IgD-negative memory B cell (primary cell): Measurements from ENCODE around the gene ZNF496. TPM values are rescaled to one million over a fixed set of nuclear protein-coding genes. Genes with fewer than 3 reads are reported as not detected.

Experiments
- H3K27ac Mint-ChIP-seq, 3 donors: one replicate each; pipeline ENCODE4 v1.8.0; 2020 to 2022; ENCODE audit warnings: mild to moderate bottlenecking in 3 of 3, mixed read lengths in 3 of 3, moderate library complexity in 1 of 3
- H3K27me3 Mint-ChIP-seq: one replicate; pipeline ENCODE4 v1.8.0; 2021; ENCODE audit warnings: mixed read lengths
- H3K36me3 Mint-ChIP-seq: one replicate; pipeline ENCODE4 v1.8.0; 2020; ENCODE audit warnings: mild to moderate bottlenecking, mixed read lengths
- H3K4me1 Mint-ChIP-seq, 3 donors: one replicate each; pipeline ENCODE4 v1.8.0; 2020 to 2022; ENCODE audit warnings: mixed read lengths in 3 of 3, mild to moderate bottlenecking in 1 of 3
- H3K4me3 Mint-ChIP-seq, 4 donors: one replicate each; pipeline ENCODE4 v1.8.0; 2020 to 2022; ENCODE audit warnings: mild to moderate bottlenecking in 4 of 4, mixed read lengths in 4 of 4, moderate library complexity in 3 of 4
- H3K9me3 Mint-ChIP-seq, 3 donors: one replicate each; pipeline ENCODE4 v1.8.0; 2020 to 2021; ENCODE audit warnings: mixed read lengths in 3 of 3, mild to moderate bottlenecking in 1 of 3
- polyA plus RNA-seq: library from polyadenylated mRNA; unstranded; fragments of 300-500 nt; fragmentation: Illumina TruSeq; gene quantifications from one replicate; pipeline ENCODE4 v1.2.3, GENCODE V29; 2021

The ZNF496 gene
- polyA plus RNA-seq, 1 donor from 2014 or later: 7.9 TPM

DNA sequence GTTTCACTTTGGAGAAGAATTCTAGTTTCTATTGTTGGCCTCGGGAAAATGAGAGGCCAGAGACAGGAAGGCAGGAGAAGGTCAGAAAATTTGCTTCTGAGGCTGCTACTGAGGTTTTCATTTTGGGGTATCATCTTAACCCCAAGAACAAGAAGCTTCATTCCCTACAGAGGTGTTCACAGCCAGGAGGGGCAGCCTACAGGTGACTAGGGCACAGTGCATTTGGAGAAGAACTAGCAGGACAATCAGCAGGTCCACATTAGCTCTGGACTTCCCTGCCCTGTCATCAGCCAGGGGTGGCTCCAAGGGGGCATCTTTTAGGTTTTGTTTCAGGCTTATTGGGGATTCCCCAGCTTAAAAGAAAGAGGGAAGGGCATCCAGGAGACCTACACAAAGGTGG lies 12.1 kb upstream of the ZNF496 start:
- no peaks in the 10 kb centered on the region for H3K36me3 Mint-ChIP-seq
- H3K9me3 Mint-ChIP-seq: no peaks in the 10 kb centered on the region
- H3K27ac Mint-ChIP-seq: no peak overlapping the region
- H3K27me3 Mint-ChIP-seq: peaks cover 2% of the 10 kb centered on the region
- no peak overlapping the region for H3K4me3 Mint-ChIP-seq
- peaks cover 0 to 3% (median 0%) of the 10 kb centered on the region in 3 donors for H3K4me1 Mint-ChIP-seq

DNA sequence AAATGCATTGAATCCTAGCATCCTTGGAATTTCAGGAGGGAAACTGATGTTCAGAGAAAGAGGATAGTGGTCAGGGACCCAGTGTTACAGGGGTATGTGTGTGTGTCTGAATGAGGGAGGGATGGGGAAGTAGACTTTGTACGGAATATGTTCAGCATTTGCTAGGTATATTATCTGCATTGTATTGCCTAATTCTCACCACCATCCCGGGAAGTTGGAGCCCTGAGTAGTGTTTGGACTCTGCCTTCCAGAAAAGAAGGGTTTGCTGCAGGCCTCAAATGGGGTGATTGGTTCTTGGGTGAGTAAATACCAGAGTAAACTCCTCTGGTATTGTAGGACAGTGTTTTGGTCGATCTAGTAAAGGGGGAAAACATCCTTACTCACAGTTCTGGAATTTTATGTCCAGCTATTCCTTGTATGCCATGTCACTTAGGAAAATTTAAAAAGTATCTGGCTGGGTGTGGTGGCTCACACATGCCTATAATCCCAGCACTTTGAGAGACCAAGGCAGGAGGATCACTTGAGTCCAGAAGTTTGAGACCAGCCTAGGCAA lies 7.1 kb upstream of the ZNF496 start:
- H3K4me1 Mint-ChIP-seq: peaks cover 0 to 5% (median 1%) of the 10 kb centered on the region in 3 donors
- H3K27ac Mint-ChIP-seq: no peak overlapping the region
- no peaks in the 10 kb centered on the region for H3K9me3 Mint-ChIP-seq
- H3K36me3 Mint-ChIP-seq: no peaks in the 10 kb centered on the region
- H3K27me3 Mint-ChIP-seq: no peaks in the 10 kb centered on the region
- H3K4me3 Mint-ChIP-seq: no peak overlapping the region

DNA sequence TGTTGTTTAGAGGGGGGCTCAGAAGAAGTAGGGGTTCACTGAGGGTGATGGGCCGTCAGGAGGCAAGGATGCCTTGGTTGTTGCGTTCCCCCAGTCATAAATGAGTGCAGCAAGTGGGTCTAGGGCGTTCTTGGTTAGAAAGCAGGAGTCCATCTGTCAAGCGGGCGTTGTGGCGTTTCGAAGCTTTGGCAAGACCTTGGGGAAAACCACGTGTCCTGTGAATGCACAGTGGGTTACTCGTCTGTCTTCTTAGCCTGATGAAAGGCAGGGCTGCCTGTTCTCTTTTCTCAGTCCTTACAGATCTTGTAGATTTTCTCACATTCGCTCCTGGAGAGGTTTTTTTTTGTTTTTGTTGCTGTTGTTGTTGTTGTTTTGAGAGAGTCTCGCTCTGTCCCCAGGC lies 6.3 kb upstream of the ZNF496 start:
- no peak overlapping the region for H3K4me3 Mint-ChIP-seq
- H3K27ac Mint-ChIP-seq: no peak overlapping the region
- peaks cover 0 to 3% (median 2%) of the 10 kb centered on the region in 3 donors for H3K4me1 Mint-ChIP-seq
- H3K36me3 Mint-ChIP-seq: no peaks in the 10 kb centered on the region
- H3K27me3 Mint-ChIP-seq: no peaks in the 10 kb centered on the region
- no peaks in the 10 kb centered on the region for H3K9me3 Mint-ChIP-seq

DNA sequence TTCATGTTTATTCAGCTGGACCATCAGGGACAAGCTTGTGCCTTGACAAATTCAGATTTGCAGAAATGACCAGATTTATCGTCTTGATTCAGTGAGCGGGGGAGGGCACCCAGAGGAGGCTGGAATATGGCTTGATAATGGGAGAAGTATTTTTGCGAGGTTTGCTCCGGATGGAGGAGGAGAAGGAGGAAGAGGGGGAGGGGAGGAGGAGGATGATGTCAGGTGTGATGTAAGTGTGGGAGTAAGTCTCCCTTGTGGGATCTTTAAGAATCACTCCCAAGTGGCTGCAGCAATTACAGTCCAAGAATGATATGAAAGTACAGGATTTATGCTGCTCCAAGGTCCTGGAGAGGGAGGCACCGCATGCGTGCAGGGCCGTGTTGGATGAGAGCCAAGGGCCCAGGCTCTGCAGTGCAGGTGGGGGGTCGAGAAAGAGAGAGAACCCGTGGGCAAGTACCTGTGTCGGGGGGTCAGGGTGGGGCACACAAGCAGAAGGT lies 5.6 kb upstream of the ZNF496 start:
- H3K4me1 Mint-ChIP-seq: peaks cover 0 to 7% (median 2%) of the 10 kb centered on the region in 3 donors
- no peak overlapping the region for H3K27ac Mint-ChIP-seq
- no peaks in the 10 kb centered on the region for H3K9me3 Mint-ChIP-seq
- no peaks in the 10 kb centered on the region for H3K36me3 Mint-ChIP-seq
- no peak overlapping the region for H3K4me3 Mint-ChIP-seq
- H3K27me3 Mint-ChIP-seq: no peaks in the 10 kb centered on the region

DNA sequence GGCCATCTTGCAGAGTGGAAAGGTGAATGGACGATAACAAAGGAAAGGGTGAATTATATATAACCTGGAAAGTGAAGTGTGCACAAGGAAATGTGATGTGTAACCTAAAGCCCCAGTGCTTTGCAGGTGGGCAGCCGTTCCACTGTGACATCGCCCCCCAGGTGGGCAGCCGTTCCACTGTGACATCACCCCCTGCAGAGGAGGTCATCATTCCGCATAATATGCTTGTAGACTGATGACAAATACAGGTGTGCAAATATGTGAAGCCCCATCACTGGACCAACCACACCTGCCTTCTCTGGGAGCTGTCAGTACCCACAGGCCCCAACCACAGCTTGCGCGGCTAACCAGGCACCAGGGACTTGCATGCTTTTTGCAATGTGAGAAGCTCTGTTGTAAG lies 4.7 kb upstream of the ZNF496 start:
- Mint-ChIP-seq H3K36me3 (no peaks in the 10 kb centered on the region), H3K27me3 (no peaks in the 10 kb centered on the region), H3K4me1 (peaks cover 0 to 7% (median 2%) of the 10 kb centered on the region in 3 donors), H3K9me3 (no peaks in the 10 kb centered on the region), H3K27ac (no peak overlapping the region), H3K4me3 (no peak overlapping the region)

DNA sequence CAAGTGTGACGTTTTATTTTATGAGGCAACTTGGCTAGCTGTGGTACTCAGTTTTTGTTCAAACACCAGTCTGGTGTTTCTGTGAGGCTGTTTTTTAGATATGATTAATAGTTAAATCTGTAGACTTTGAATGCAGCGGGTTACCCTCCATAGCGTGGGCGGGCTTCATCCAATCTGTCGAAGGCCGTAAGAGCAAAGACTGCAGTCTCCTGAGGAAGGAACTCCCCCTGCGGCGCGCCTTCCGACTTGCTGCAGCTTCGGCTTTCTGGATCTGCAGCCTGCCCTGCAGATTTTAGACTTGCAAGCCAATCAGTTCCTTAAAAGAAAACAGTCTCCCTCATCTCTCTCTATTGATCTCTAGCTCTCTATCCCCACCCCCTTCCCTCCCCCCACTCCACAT lies 4.2 kb upstream of the ZNF496 start:
- H3K4me3 Mint-ChIP-seq: peak overlapping the region in 1 of 4 donors; percentile 21
- no peaks in the 10 kb centered on the region for H3K27me3 Mint-ChIP-seq
- no peak overlapping the region for H3K27ac Mint-ChIP-seq
- no peaks in the 10 kb centered on the region for H3K36me3 Mint-ChIP-seq
- no peaks in the 10 kb centered on the region for H3K9me3 Mint-ChIP-seq
- peaks cover 0 to 7% (median 2%) of the 10 kb centered on the region in 3 donors for H3K4me1 Mint-ChIP-seq

DNA sequence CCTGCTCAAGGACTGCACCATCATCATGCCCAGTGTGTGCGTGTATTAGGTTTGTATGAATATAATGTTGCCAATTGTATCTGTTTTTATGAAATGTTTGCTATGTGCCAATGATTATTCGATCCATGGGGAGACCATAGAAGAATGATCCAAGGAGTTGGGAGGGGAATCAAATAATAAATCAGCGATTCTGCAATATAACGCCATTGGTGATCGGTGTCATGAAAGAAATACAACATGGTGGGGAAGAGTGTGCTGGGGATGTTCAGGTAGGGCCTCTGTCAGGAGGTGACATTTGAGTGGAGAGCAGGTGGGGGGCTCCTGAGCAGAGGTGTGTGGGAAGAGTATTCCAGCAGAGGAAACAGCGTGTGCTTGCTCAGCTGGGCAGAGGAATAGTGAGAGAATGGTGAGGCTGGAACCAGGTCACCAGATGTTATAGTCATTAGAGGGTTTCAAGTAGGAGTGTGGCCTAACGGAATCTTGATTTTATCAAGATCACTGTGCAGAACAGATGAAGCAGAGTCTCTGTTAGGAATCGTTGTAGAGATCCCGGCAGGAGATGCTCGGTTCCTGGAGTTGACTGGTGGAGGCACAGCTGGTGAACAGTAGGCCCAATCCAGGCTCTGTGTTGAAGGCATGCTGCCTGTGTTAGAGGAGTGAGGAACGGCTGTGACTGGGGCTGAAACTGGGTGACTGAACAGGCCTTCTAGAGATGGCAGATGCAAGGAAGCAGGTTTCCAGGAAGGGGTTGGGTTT lies 2.9 kb upstream of the ZNF496 start:
- peak overlapping the region in 1 of 3 donors; percentile 44 for H3K27ac Mint-ChIP-seq
- H3K36me3 Mint-ChIP-seq: no peaks in the 10 kb centered on the region
- H3K4me3 Mint-ChIP-seq: peak overlapping the region in 2 of 4 donors; percentile 18 to 28
- H3K9me3 Mint-ChIP-seq: no peaks in the 10 kb centered on the region
- no peaks in the 10 kb centered on the region for H3K27me3 Mint-ChIP-seq
- H3K4me1 Mint-ChIP-seq: peaks cover 0 to 15% (median 2%) of the 10 kb centered on the region in 3 donors

DNA sequence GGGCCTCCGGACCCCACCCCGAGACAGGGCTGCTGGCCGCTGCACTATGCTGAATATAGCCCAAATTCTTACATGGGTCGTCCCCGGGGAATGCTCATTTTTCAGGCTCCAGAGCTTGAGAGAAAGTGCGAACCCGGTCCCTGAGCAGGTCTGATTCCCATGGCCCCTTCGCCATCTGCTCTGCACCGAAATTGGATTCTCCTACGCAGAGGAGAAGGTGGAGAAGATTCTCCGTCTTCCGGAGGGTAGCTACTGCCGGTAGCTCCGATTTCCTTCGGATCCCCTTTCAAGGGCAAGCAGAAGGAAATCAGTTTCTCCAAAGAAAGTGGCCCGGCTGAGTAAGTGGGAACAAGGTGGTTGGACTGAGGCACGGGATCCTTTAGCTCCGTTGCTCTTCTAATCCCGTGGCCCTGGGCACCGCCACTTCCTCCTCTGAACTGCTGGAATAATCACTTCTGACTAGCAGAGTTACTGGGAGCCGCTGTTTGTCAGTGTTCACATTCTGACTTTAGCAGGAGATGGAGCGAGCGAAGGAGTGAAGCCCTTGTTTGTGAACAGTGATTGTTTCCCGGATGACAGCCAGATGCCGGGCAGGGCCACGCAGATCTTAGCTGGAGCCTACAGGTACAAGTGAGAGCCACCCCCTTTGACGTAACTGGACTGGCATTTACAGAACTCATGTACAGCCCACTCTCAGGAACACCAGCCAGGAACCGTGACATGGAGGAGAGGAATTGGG lies 1.1 kb upstream of the ZNF496 start:
- H3K36me3 Mint-ChIP-seq: peaks cover 1% of the 10 kb centered on the region
- H3K4me1 Mint-ChIP-seq: peaks cover 0 to 14% (median 2%) of the 10 kb centered on the region in 3 donors
- H3K4me3 Mint-ChIP-seq: peak overlapping the region; percentile 18 to 87 (median 76)
- no peaks in the 10 kb centered on the region for H3K9me3 Mint-ChIP-seq
- H3K27ac Mint-ChIP-seq: no peak overlapping the region
- no peaks in the 10 kb centered on the region for H3K27me3 Mint-ChIP-seq

DNA sequence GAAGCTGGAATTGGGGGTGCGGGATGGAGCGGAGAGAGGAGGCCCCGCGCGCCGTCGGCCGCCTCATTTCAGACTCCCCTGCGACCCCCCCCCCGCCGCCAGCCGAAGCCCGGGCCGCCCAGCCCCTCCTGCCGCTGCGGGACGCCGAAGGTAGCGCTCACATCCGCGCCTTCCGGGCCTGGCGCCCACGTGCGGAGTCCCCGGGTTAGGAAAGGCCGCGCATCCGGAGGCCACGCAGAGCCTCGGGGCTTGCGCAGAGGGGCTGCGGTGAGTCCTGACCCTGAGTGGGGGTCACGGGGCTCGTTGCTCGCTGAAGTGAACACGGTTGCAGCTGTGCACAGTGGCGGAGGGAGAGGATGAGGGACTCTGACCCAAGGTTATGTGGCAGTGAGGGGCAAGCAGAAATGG lies 552 bp upstream of the ZNF496 start:
- peak overlapping the region; percentile 18 to 87 (median 76) for H3K4me3 Mint-ChIP-seq

DNA sequence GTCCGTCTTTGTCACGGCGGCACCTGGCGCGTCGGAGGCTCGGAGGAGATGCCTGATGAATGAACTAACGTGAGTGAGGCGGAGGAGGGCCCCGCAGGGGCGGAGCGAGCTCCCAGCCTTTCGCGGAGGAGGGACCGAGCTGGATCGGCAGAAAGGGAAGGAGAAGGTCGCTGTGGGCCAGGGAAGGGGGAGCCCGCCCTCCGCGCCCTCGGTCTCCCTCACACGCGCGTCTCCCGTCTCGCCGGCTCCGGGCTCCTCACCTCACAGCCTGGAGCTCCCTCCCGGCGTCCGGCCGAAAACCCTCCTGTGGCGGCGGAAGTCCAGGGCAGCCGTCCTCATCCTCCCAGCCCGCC lies 519 bp downstream of the ZNF496 start:
- H3K9me3 Mint-ChIP-seq: no peaks in the 10 kb centered on the region
- no peaks in the 10 kb centered on the region for H3K27me3 Mint-ChIP-seq
- H3K4me3 Mint-ChIP-seq: peak overlapping the region; percentile 90 to 95 (median 94)
- peaks cover 2% of the 10 kb centered on the region for H3K36me3 Mint-ChIP-seq
- peak overlapping the region in 1 of 3 donors; percentile 94 for H3K27ac Mint-ChIP-seq
- H3K4me1 Mint-ChIP-seq: peaks cover 2 to 14% (median 5%) of the 10 kb centered on the region in 3 donors

More for the DNA sequence above, 552 bp upstream of the ZNF496 start:
- no peak overlapping the region for H3K27ac Mint-ChIP-seq
- no peaks in the 10 kb centered on the region for H3K27me3 Mint-ChIP-seq
- H3K36me3 Mint-ChIP-seq: peaks cover 2% of the 10 kb centered on the region
- peaks cover 0 to 14% (median 2%) of the 10 kb centered on the region in 3 donors for H3K4me1 Mint-ChIP-seq
- H3K9me3 Mint-ChIP-seq: no peaks in the 10 kb centered on the region

DNA sequence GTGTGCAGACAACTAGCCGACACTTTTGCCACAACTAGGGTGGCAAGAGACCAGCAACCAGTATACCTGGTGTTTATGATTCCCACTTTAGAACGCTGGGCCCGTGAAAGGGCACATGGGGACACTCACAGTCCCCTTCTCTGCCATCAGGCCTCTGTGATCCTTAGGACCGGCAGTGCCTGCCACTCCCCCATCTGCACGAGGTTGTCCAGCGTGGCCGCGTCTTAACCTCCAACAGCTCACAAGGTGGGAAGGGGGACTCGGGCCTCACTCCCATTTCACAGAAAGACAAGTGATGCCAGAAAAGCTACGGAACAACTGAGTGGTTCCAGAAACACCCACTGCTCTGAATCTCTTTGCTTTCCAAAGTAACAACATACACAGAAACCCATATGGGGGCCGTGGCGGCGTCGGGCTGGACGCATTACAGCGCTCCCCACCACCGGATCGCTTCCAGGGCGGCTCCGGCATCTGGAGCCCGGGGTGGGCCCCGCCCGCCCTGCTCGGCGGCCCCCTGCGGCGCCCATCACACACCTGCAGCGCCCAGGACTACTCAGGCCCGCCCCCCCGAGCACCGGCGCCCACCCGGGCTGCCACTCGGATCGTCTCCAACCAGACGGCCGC lies 1.0 kb downstream of the ZNF496 start:
- H3K9me3 Mint-ChIP-seq: no peaks in the 10 kb centered on the region
- peak overlapping the region in 1 of 3 donors; percentile 94 for H3K27ac Mint-ChIP-seq
- peaks cover 2% of the 10 kb centered on the region for H3K36me3 Mint-ChIP-seq
- H3K27me3 Mint-ChIP-seq: no peaks in the 10 kb centered on the region
- H3K4me1 Mint-ChIP-seq: peaks cover 2 to 14% (median 5%) of the 10 kb centered on the region in 3 donors
- H3K4me3 Mint-ChIP-seq: peak overlapping the region; percentile 90 to 95 (median 94)

DNA sequence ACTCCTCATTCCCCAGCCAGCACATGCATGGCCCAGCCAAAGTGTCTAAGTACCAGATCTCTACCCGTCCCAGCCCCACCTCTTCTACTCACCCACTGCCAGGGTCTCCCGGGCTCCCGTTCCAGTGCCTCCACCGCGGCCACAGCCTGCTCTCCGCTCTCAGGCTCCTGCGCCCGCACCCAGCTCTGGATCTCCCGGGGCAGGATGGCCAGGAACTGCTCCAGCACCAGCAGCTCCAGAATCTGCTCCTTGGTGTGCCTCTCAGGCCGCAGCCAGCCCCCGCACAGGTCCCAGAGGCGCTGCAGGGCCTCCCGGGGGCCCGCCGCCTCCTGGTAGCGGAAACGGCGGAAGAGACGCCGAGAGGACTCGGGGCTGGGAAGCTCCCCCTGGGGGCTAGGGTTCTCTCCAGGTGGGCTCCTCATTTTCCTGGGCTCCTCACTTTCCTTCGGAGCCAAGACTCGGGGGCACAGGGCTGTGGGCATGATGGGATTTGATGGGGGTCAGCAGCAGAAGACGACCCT lies 2.5 kb downstream of the ZNF496 start:
- Mint-ChIP-seq H3K9me3 (no peaks in the 10 kb centered on the region), H3K27ac (no peak overlapping the region), H3K4me1 (peaks cover 0 to 14% (median 5%) of the 10 kb centered on the region in 3 donors), H3K36me3 (peaks cover 2% of the 10 kb centered on the region), H3K4me3 (peak overlapping the region in 1 of 4 donors; percentile 94), H3K27me3 (no peaks in the 10 kb centered on the region)

DNA sequence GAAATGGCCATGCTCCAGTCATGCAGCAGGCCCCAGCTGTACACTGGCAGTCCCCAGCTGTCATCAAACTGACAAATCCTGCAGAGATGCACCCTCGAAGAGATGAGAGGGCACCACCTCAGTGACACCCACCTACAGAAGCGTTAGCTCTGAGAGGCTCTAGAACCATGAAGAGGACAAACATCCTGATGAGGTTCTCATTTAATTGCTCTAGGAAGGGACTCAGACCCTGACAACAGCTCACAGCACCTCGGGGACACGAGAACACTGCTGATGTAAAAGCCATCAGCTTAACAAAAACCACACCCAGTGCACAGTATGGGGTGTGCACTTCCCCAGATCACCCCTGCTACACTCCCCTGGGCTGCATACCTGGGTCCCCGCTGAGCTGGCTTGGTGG lies 3.4 kb downstream of the ZNF496 start:
- no peaks in the 10 kb centered on the region for H3K9me3 Mint-ChIP-seq
- H3K4me1 Mint-ChIP-seq: peaks cover 0 to 14% (median 5%) of the 10 kb centered on the region in 3 donors
- H3K36me3 Mint-ChIP-seq: peaks cover 2% of the 10 kb centered on the region
- peak overlapping the region in 2 of 4 donors; percentile 17 to 68 for H3K4me3 Mint-ChIP-seq
- H3K27me3 Mint-ChIP-seq: no peaks in the 10 kb centered on the region
- no peak overlapping the region for H3K27ac Mint-ChIP-seq

DNA sequence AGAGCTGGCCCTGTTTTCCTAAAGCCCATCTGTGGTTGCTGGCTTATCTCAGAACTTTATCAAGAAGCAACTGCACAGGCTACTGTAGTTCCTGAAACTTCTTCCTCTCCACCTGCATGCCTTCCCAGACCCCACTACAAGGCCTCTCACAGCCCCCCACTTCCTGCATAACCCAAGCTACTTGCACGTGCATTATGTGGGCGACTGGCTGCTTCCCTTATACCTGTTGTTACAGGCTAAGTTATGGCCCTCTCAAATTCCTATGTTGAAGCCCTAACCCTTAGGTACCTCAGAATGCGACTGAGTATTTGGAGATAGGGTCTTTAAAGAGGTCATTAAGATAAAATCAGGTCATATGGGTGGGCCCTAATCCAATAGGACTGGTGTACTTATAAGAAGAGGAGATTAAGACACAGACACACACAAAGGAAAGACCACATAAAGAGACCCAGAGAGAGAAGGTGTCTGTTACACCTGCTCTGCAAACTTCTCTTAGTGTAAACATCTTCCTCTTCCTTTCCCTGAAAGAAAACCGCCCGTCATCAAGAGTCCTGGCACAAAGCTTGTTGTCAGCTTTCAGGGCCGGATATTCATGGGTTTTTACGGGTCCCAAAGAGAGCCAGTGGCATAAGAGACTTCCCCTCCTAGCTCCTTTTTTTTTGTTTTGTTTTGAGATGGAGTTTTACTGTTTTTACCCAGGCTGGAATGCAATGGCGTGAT lies 5.1 kb downstream of the ZNF496 start:
- peaks cover 0 to 9% (median 5%) of the 10 kb centered on the region in 3 donors for H3K4me1 Mint-ChIP-seq
- H3K36me3 Mint-ChIP-seq: peaks cover 7% of the 10 kb centered on the region
- no peak overlapping the region for H3K27ac Mint-ChIP-seq
- H3K9me3 Mint-ChIP-seq: no peaks in the 10 kb centered on the region
- H3K27me3 Mint-ChIP-seq: no peaks in the 10 kb centered on the region
- H3K4me3 Mint-ChIP-seq: peak overlapping the region in 1 of 4 donors; percentile 50
